GM19023 (cell line): ENCODE results near the gene DMD.

Source experiments
- ATAC-seq: cut with Tn5 transposase; IDR thresholded peaks from one replicate; pipeline ENCODE4 v1.9.1; 2021; ENCODE audit warnings: mild to moderate bottlenecking, moderate library complexity; ENCODE audit not compliant: unreplicated experiment

Gene DMD

DNA sequence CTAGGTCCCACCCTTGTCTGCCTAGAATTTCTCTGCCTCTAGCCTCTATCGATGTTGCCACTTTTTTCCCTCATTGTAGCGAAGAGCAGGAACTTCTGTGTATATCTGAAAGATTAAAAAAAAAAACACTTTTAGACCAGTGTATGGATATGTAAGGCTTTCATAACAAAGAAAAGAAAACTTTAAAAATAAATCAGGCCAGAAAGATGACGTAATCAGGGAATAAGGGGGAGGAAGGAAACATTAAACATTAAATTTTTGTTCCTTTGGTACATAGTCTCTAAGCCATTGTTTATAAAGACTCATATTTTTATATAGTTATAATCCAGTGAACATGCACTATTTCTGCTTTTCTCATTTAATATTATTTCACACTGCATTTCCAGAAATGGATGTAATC, 2113.3 kb downstream of the DMD start:
- no peak for ATAC-seq

GRCh38 chrX:31093639-31093975, 2117.7 kb downstream of the DMD start:
- peak; percentile 36 for ATAC-seq

GRCh38 chrX:31092970-31093638, 2118.2 kb downstream of the DMD start:
- peak; percentile 52 for ATAC-seq

- ATAC-seq = no peak
These were observed 2118.9 kb downstream of the DMD start for GRCh38 chrX:31092476-31092875.

DNA sequence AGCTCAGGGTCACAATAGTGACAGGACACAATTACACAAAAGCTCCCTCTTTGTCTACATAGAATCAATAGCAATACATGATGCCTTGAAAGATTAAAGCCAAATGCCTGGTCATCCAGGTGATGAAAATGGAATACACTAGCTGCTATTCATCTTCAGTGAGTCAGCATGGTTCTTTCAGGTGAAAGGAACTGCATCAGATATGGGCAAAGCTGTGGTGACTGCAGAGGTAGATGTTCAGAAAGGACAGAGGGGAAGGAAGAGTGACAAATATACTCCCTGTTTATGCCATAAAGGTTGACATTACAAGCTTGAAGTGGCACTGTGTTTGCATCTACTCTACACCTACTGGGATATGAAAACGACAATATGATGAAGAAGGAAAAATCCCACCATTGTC, 2119.5 kb downstream of the DMD start:
- no peak for ATAC-seq

DNA sequence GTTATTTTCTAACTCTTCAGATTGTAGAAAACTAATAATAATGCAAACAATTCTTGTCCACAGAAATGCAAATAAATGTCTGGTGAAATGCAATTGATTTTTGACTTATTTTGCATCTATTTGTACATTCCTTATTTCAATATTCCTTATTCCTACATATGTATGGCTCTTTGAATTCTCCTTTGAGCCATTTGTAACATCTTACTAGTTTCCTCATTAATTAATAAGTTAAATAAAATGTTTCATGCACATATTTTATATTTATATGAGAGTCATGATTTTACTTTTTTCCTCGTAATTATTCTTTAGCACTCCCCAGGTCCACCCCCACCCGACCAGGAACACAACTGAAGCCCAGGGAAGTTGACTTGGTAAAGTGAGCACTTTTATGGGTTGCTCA, 2136.8 kb downstream of the DMD start:
- ATAC-seq = no peak

GRCh38 chrX:31071725-31072124, 2139.6 kb downstream of the DMD start, which contains the start of gene FTHL17:
FTHL17 (minus strand) TSS chrX:31072041; CDS start chrX:31071953, 88 bp downstream.
- no peak for ATAC-seq

DNA sequence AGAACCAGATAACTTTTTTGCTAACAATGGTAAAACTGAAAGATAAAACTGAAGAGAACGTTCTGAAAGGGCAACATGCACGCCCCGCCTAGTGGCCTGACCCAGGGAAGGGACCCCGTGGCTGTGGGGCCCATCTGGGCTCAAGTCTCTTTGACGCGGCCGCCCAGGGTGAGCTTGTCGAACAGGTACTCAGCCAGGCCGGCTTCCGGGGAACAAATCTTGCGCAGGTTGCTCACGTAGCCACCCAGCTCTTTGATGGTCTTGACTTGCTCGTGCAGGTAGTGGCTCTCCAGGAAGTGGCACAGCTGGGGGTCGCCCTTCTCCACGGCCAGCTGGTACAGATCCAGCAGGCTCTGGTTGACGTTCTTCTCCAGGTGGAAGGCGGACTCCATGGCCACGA, 2140.1 kb downstream of the DMD start:
- ATAC-seq = no peak

DNA sequence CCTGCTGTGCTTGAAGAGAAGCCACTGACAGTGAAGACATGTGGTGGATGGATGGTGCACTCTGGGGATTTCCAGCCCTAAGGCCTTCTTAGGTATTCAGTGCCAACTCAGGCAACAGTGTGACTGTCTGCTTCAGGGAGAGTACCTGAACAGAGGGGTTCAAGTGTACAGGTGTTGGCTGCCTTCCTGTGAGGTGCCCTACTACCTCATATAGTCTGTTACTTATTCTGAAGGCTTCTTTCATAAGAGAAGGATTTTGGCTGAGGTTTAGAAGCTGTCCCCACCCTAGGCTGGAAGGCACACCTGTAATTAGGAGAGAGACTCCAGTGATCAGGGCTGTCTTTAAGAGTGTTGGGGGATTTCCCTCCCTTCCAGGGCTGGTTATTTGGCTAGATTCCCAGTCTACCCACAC, 2141.3 kb downstream of the DMD start:
- ATAC-seq = peak; percentile 84
